GM23338 (cell line): ENCODE results near the gene MYMX. TPM values are rescaled to one million over a fixed set of nuclear protein-coding genes. Genes with fewer than 3 reads are reported as not detected.
A peak's percentile ranks its signal among the peaks of the same experiment; 100 is the strongest.

Experiments used
- ATAC-seq: fragments of 200-7000 bp; cut with Tn5 transposase; 3 replicates; pipeline ENCODE4 v1.9.1; 2020
- DNase-seq: peaks from one replicate; pipeline ENCODE4 v3.0.0-alpha.2; 2015; ENCODE audit warnings: low spot score
- H2AFZ ChIP-seq: fragments of 200-600 bp; sonication (generic); 2 replicates; pipeline ENCODE4 v1.8.0; 2016; ENCODE audit warnings: antibody characterized with exemption, mild to moderate bottlenecking, moderate library complexity
- H3F3A ChIP-seq: fragments of 200-600 bp; sonication (generic); replicated peaks from 2 replicates; pipeline ENCODE4 v1.8.0; 2017; ENCODE audit warnings: antibody characterized with exemption, mixed run types, low read depth
- H3K27ac ChIP-seq: fragments of 200-600 bp; sonication (generic); 2 replicates; pipeline ENCODE4 v1.6.1; 2016; ENCODE audit warnings: low read depth
- H3K27me3 ChIP-seq: fragments of 200-600 bp; sonication (generic); 2 replicates; pipeline ENCODE4 v1.8.0; 2016; ENCODE audit warnings: mild to moderate bottlenecking, mixed run types, moderate library complexity; ENCODE audit not compliant: insufficient read depth
- H3K36me3 ChIP-seq: fragments of 200-600 bp; sonication (generic); 2 replicates; pipeline ENCODE4 v1.8.0; 2016; ENCODE audit warnings: mild to moderate bottlenecking; ENCODE audit not compliant: insufficient read depth
- H3K4me1 ChIP-seq: fragments of 200-600 bp; sonication (generic); 2 replicates; pipeline ENCODE4 v1.8.0; 2016; ENCODE audit warnings: mild to moderate bottlenecking, moderate library complexity; ENCODE audit not compliant: insufficient read depth
- H3K4me2 ChIP-seq: fragments of 200-600 bp; sonication (generic); 2 replicates; pipeline ENCODE4 v1.7.1; 2017; ENCODE audit warnings: mixed run types
- H3K4me3 ChIP-seq: fragments of 200-600 bp; sonication (generic); 2 replicates; pipeline ENCODE4 v1.6.1; 2016; ENCODE audit warnings: mixed run types
- H3K79me2 ChIP-seq: fragments of 200-600 bp; sonication (generic); replicated peaks from 2 replicates; pipeline ENCODE4 v1.8.0; 2017; ENCODE audit warnings: mild to moderate bottlenecking; ENCODE audit not compliant: insufficient read depth
- H3K9me2 ChIP-seq: fragments of 200-600 bp; sonication (generic); 2 replicates; pipeline ENCODE4 v1.8.0; 2017; ENCODE audit not compliant: insufficient read depth
- H4K20me1 ChIP-seq: fragments of 200-600 bp; sonication (generic); replicated peaks from 2 replicates; pipeline ENCODE4 v1.8.0; 2017; ENCODE audit warnings: mild to moderate bottlenecking; ENCODE audit not compliant: insufficient read depth
- H3K27ac Mint-ChIP-seq: 2 replicates; pipeline ENCODE4 v1.8.0; 2020; ENCODE audit warnings: inconsistent platforms, mild to moderate bottlenecking, moderate library complexity, mixed read lengths
- H3K27me3 Mint-ChIP-seq: 3 replicates; pipeline ENCODE4 v1.8.0; 2022; ENCODE audit warnings: low read depth, mild to moderate bottlenecking, moderate library complexity, mixed read lengths, inconsistent platforms; ENCODE audit not compliant: insufficient read depth, poor library complexity
- H3K36me3 Mint-ChIP-seq: 3 replicates; pipeline ENCODE4 v1.8.0; 2021; ENCODE audit warnings: low read depth, mild to moderate bottlenecking, inconsistent platforms, moderate library complexity, mixed read lengths
- H3K4me1 Mint-ChIP-seq: 3 replicates; pipeline ENCODE4 v1.8.0; 2020; ENCODE audit warnings: mild to moderate bottlenecking, inconsistent platforms, mixed read lengths
- H3K4me3 Mint-ChIP-seq: 3 replicates; pipeline ENCODE4 v1.8.0; 2021; ENCODE audit warnings: moderate library complexity, mild to moderate bottlenecking, inconsistent platforms, mixed read lengths
- H3K9me3 Mint-ChIP-seq: 3 replicates; pipeline ENCODE4 v1.8.0; 2020; ENCODE audit warnings: moderate library complexity, mild to moderate bottlenecking, inconsistent platforms, mixed read lengths
- CREB1 ChIP-seq: fragments of 250-450 bp; sonication (Bioruptor Pico); IDR thresholded peaks from 2 replicates; pipeline ENCODE4 v1.5.0; 2020; ENCODE audit warnings: low read depth, mild to moderate bottlenecking, moderate library complexity
- CTCF ChIP-seq, 2 experiments: fragments of 200-600 bp in 1 of 2; sonication (generic) in 1 of 2; conservative IDR thresholded peaks; 2 replicates each; pipeline versions ENCODE4 v1.5.1 to v1.6.1; 2016 to 2017; ENCODE audit warnings: antibody characterized with exemption in 2 of 2, low read depth in 2 of 2, mild to moderate bottlenecking in 2 of 2, moderate library complexity in 1 of 2
- ETS1 ChIP-seq: IDR thresholded peaks from 2 replicates; pipeline ENCODE4 v1.6.1; 2016; ENCODE audit warnings: antibody characterized with exemption
- EZH2 ChIP-seq: fragments of 200-600 bp; sonication (generic); IDR thresholded peaks from one replicate; pipeline ENCODE4 v1.8.0; 2017; ENCODE audit warnings: antibody characterized with exemption, mild to moderate bottlenecking, low read depth; ENCODE audit not compliant: unreplicated experiment
- EZH2phosphoT487 ChIP-seq: fragments of 200-600 bp; sonication (generic); IDR thresholded peaks from one replicate; pipeline ENCODE4 v1.8.1; 2018; ENCODE audit warnings: antibody characterized with exemption; ENCODE audit not compliant: unreplicated experiment
- JUNB ChIP-seq: IDR thresholded peaks from one replicate; pipeline ENCODE4 v1.6.1; 2016; ENCODE audit warnings: antibody characterized with exemption; ENCODE audit not compliant: unreplicated experiment
- NANOG ChIP-seq: IDR thresholded peaks from 2 replicates; pipeline ENCODE4 v1.6.1; 2016; ENCODE audit warnings: antibody characterized with exemption, borderline replicate concordance
- POLR2AphosphoS5 ChIP-seq: IDR thresholded peaks from 2 replicates; pipeline ENCODE4 v1.6.1; 2016; ENCODE audit warnings: antibody characterized with exemption, low read depth
- STAT1 ChIP-seq: IDR thresholded peaks from one replicate; pipeline ENCODE4 v1.6.1; 2016; ENCODE audit warnings: antibody characterized with exemption; ENCODE audit not compliant: unreplicated experiment
- ZNF114 ChIP-seq: fragments of 250-450 bp; sonication (Bioruptor Pico); IDR thresholded peaks from 2 replicates; pipeline ENCODE4 v1.5.0; 2020; ENCODE audit warnings: mild to moderate bottlenecking, moderate library complexity
- ZNF331 ChIP-seq: fragments of 250-450 bp; sonication (Bioruptor Pico); IDR thresholded peaks from 2 replicates; pipeline ENCODE4 v1.5.0; 2020; ENCODE audit warnings: low read depth, mild to moderate bottlenecking, moderate library complexity
- ZNF462 ChIP-seq: fragments of 250-450 bp; sonication (Bioruptor Pico); IDR thresholded peaks from 2 replicates; pipeline ENCODE4 v1.5.0; 2020; ENCODE audit warnings: mild to moderate bottlenecking, moderate library complexity
- polyA plus RNA-seq: library from polyadenylated mRNA; unstranded; fragments of >200 nt; fragmentation: Nextera tagmentation; extraction: Ambion mirVana; gene quantifications from 2 replicates; pipeline ENCODE4 v1.2.1, GENCODE V29; 2016
- total RNA-seq: library from RNA; depleted of rRNA; stranded (reverse); fragments of >200 nt; shearing (Covaris generic); gene quantifications from 2 replicates; pipeline ENCODE4 v1.2.3, GENCODE V29; 2014
- TF ChIP-seq, protein P1 (sequence below): IDR thresholded peaks from one replicate; pipeline ENCODE4 v1.6.1; 2018; ENCODE audit warnings: antibody characterized with exemption; ENCODE audit not compliant: unreplicated experiment

MYMX gene
- total and polyA plus RNA-seq, 2 experiments from 2014 or later, result 2.8 to 7.1 TPM

- H3K4me2 ChIP-seq, result peak overlapping the region; percentile 38; the same call in 1 of the 2 replicates
These were observed 30.6 kb upstream of the MYMX start for GRCh38 chr6:44185953-44186634.

More at GRCh38 chr6:44185953-44186634, 30.6 kb upstream of the MYMX start:
- Histone ChIP-seq H2AFZ (peak overlapping the region; percentile 99), H4K20me1 (no peaks in the 10 kb centered on the region), H3K4me1 (peaks cover 12% of the 10 kb centered on the region), H3K9me2 (no peaks in the 10 kb centered on the region), H3K27me3 (no peaks in the 10 kb centered on the region), H3K4me3 (no peak overlapping the region), H3F3A (0 out of 2 replicates have a peak, but pooled peaks cover 2% of the 10 kb centered on the region), H3K36me3 (no peaks in the 10 kb centered on the region), H3K27ac (no peak overlapping the region), H3K79me2 (no peaks in the 10 kb centered on the region)
- Mint-ChIP-seq H3K27me3 (peaks cover 21% of the 10 kb centered on the region), H3K9me3 (no peaks in the 10 kb centered on the region), H3K4me1 (peaks cover 28% of the 10 kb centered on the region), H3K4me3 (no peak overlapping the region), H3K36me3 (no peaks in the 10 kb centered on the region), H3K27ac (peak overlapping the region; percentile 57; the same call in 1 of the 2 replicates)
- TF ChIP-seq ZNF114 (CRISPR knock-in tag) (no peak), NANOG (no peak), ZNF331 (CRISPR knock-in tag) (no peak), EZH2phosphoT487 (no peak), ZNF462 (CRISPR knock-in tag) (no peak), CREB1 (no peak), ETS1 (no peak), CTCF (conservative IDR thresholded peaks at IDR 0.05; ENCODE audit: low read depth in 2 of 2) (no peak), POLR2AphosphoS5 (no peak), STAT1 (no peak), EZH2 (no peak), JUNB (no peak)
- TF ChIP-seq, protein P1, sequence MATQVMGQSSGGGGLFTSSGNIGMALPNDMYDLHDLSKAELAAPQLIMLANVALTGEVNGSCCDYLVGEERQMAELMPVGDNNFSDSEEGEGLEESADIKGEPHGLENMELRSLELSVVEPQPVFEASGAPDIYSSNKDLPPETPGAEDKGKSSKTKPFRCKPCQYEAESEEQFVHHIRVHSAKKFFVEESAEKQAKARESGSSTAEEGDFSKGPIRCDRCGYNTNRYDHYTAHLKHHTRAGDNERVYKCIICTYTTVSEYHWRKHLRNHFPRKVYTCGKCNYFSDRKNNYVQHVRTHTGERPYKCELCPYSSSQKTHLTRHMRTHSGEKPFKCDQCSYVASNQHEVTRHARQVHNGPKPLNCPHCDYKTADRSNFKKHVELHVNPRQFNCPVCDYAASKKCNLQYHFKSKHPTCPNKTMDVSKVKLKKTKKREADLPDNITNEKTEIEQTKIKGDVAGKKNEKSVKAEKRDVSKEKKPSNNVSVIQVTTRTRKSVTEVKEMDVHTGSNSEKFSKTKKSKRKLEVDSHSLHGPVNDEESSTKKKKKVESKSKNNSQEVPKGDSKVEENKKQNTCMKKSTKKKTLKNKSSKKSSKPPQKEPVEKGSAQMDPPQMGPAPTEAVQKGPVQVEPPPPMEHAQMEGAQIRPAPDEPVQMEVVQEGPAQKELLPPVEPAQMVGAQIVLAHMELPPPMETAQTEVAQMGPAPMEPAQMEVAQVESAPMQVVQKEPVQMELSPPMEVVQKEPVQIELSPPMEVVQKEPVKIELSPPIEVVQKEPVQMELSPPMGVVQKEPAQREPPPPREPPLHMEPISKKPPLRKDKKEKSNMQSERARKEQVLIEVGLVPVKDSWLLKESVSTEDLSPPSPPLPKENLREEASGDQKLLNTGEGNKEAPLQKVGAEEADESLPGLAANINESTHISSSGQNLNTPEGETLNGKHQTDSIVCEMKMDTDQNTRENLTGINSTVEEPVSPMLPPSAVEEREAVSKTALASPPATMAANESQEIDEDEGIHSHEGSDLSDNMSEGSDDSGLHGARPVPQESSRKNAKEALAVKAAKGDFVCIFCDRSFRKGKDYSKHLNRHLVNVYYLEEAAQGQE, result no peak
- ATAC-seq (peak; percentile 60), DNase-seq (peak; percentile 25)
